Amniotic stem cell (primary cell): ENCODE measurements around the gene NUP85.
"Not testable (repeated sequence)": the region's sequence is repeated elsewhere in the genome, so short reads cannot be mapped to it uniquely, and the experiment has no call there.

Experiments
- DNase-seq: peaks from one replicate; lab custom pipeline; 2025; lab: John Stamatoyannopoulos, UW

The NUP85 gene

GRCh38 chr17:75205037-75205792, at the start of gene NUP85:
TSS of gene NUP85 (plus strand) at chr17:75205679. CDS start at chr17:75205762, 83 bp downstream.
- peak; percentile 74 for DNase-seq

- not testable (repeated sequence) for DNase-seq
These were observed 47.0 kb upstream of the NUP85 start for GRCh38 chr17:75158480-75158879.

GRCh38 chr17:75159196-75160031, 46.1 kb upstream of the NUP85 start:
- no peak for DNase-seq

- no peak for DNase-seq
These were observed 45.3 kb upstream of the NUP85 start for GRCh38 chr17:75160211-75160610.

GRCh38 chr17:75163074-75163473, 42.4 kb upstream of the NUP85 start:
- no peak for DNase-seq

- DNase-seq = not testable (repeated sequence)
These were observed 40.9 kb upstream of the NUP85 start for GRCh38 chr17:75164606-75165005.

GRCh38 chr17:75168998-75169397, 36.5 kb upstream of the NUP85 start:
- DNase-seq = no peak

GRCh38 chr17:75173526-75173925, 32.0 kb upstream of the NUP85 start:
- DNase-seq = no peak

- no peak for DNase-seq
These were observed 30.5 kb upstream of the NUP85 start for GRCh38 chr17:75174996-75175395.

GRCh38 chr17:75176625-75177024, 28.9 kb upstream of the NUP85 start:
- DNase-seq = no peak

- DNase-seq = no peak
These were observed 27.0 kb upstream of the NUP85 start for GRCh38 chr17:75178453-75178852.

- DNase-seq = no peak
These were observed 24.4 kb upstream of the NUP85 start for GRCh38 chr17:75181110-75181509.

GRCh38 chr17:75181608-75182318, 23.7 kb upstream of the NUP85 start:
- DNase-seq = no peak

- no peak for DNase-seq
These were observed 23.2 kb upstream of the NUP85 start for GRCh38 chr17:75182319-75182568.

GRCh38 chr17:75182569-75183436, 22.7 kb upstream of the NUP85 start, which contains the start of gene SUMO2:
TSS of gene SUMO2 (minus strand) at chr17:75182959. CDS start at chr17:75182834, 125 bp downstream.
- peak; percentile 84 for DNase-seq

- no peak for DNase-seq
These were observed 21.2 kb upstream of the NUP85 start for GRCh38 chr17:75183999-75184884.

GRCh38 chr17:75188614-75189013, 16.9 kb upstream of the NUP85 start:
- DNase-seq = no peak

GRCh38 chr17:75191584-75191983, 13.9 kb upstream of the NUP85 start:
- no peak for DNase-seq

GRCh38 chr17:75194879-75195278, 10.6 kb upstream of the NUP85 start:
- DNase-seq = no peak

- no peak for DNase-seq
These were observed 5.4 kb upstream of the NUP85 start for GRCh38 chr17:75199886-75200618.
